Measurements from ENCODE around the gene CLTCL1. TPM values are rescaled to one million over a fixed set of nuclear protein-coding genes. Genes with fewer than 3 reads are reported as not detected.

Gene CLTCL1
- total RNA-seq, 1 donor from 2014 or later: 2.8 TPM

DNA sequence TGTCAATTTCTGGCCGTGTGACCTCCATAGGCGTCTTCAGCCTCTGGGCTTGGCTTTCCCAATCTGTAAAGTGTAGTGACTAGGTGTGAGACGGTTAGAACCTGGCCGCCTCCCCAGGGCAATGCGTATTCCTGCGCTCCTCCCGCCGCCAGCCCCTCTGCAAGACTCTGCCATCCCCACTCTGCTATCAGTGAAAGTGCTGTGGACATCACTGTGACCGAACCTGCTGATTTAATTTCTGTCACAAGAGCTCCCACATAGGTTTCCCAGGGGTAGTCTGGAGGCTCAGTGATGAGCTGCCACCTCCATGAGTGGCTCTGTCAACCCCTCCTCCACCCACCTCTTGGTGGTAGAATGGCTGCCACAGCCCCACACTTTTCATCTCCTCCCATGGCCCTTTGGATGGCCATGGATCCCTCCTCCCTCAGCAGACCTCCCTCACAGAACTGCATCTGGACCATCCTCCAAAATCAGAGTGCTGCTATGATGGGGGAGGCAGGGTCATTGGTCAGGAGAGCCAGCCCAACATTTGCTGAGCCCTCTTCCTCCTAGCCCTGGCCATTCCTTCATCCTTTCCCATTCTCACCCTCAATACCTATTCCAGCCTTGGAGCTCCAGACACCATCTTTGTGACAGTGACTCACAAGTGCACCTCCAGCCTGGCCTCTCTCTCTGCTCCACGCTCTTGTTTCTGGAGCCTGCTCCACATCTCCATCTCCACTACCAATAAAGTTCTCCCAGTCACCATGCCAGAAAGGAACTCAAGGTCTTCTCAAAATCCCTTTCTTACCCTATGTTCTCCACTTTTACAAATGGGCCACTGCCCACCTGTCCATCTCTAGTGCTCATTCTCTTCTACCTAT, 140.0 kb downstream of the CLTCL1 start:
- DNase-seq (ENCODE audit: low read depth in 2 of 2): no peak

- DNase-seq (ENCODE audit: low read depth in 2 of 2): no peak
Measured at GRCh38 chr22:19150482-19151328, 140.8 kb downstream of the CLTCL1 start.

DNA sequence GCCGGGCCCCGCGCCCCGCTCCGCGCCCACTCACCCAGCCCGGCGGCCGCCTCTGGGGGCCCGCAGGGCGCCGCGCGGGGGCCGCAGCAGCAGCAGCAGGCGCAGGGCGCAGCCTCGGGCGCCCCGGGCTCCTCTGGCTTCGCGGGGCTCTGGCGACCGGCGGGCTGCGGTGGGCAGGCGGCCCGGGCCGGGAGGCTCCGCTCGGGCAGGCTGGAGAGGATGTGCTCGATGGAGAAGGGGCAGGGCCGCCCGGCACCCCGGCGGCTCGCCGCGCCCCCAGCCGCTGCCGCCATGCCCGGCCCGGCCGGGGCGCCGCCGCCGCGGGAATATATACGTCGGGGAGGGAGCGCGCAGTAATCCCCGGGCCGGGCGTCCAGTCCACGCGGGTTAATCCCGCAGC, 141.5 kb downstream of the CLTCL1 start, which contains the start of gene GSC2:
GSC2 (minus strand) TSS at position 302 of the 400 bp plus-strand sequence; CDS start at position 293, 9 bp downstream.
- no peak for DNase-seq (ENCODE audit: low read depth in 2 of 2)

GRCh38 chr22:19149047-19149883, 142.3 kb downstream of the CLTCL1 start:
- DNase-seq (ENCODE audit: low read depth in 2 of 2): peak in 1 of 2 donors; percentile 16

- no peak for DNase-seq (ENCODE audit: low read depth in 2 of 2)
Measured at GRCh38 chr22:19148417-19149046, 143.0 kb downstream of the CLTCL1 start.

- no peak for DNase-seq (ENCODE audit: low read depth in 2 of 2)
Measured at GRCh38 chr22:19147195-19147780, 144.2 kb downstream of the CLTCL1 start.

DNA sequence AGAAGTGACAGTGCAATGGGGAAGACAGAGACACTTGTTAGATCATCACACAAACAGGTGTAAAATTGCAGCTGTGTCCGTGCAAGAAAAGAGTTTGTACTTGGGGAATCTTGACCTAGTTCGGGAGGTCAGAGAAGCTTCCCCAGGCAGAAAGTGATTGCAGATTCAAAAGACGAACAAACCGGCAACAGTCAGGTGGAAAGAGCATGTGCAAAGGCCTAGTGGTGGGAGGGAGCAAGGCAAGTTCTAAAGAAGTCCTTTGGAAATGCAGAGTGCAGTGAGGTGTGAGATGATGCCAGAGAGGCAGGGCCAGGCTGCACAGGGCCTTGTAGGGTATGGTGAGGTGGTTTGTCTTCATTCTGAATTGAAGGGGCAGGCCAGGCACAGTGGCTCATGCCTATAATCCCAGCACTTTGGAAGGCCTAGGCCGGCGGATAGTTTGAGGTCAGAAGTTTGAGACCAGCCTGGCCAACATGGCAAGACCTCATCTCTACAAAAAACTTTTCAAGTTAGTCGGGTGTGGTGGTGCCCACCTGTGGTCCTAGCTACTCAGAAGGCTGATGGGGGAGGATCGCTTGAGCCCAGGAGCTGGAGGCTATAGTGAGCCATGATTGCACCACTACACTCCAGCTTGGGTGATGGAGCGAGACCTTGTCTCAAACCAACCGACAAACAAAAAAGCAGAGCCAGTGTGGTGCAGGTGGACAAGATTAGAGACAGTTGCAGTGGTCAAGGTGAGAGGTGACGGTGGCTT, 145.1 kb downstream of the CLTCL1 start:
- no peak for DNase-seq (ENCODE audit: low read depth in 2 of 2)

GRCh38 chr22:19143967-19144400, 147.5 kb downstream of the CLTCL1 start:
- DNase-seq (ENCODE audit: low read depth in 2 of 2): peak in 1 of 2 donors; percentile 25

GRCh38 chr22:19143212-19143611, 148.3 kb downstream of the CLTCL1 start:
- DNase-seq (ENCODE audit: low read depth in 2 of 2): no peak

GRCh38 chr22:19142394-19142793, 149.1 kb downstream of the CLTCL1 start:
- DNase-seq (ENCODE audit: low read depth in 2 of 2): no peak

- DNase-seq (ENCODE audit: low read depth in 2 of 2): no peak
Measured at GRCh38 chr22:19139974-19140373, 151.5 kb downstream of the CLTCL1 start.

- no peak for DNase-seq (ENCODE audit: low read depth in 2 of 2)
Measured at GRCh38 chr22:19139001-19139356, 152.5 kb downstream of the CLTCL1 start.

DNA sequence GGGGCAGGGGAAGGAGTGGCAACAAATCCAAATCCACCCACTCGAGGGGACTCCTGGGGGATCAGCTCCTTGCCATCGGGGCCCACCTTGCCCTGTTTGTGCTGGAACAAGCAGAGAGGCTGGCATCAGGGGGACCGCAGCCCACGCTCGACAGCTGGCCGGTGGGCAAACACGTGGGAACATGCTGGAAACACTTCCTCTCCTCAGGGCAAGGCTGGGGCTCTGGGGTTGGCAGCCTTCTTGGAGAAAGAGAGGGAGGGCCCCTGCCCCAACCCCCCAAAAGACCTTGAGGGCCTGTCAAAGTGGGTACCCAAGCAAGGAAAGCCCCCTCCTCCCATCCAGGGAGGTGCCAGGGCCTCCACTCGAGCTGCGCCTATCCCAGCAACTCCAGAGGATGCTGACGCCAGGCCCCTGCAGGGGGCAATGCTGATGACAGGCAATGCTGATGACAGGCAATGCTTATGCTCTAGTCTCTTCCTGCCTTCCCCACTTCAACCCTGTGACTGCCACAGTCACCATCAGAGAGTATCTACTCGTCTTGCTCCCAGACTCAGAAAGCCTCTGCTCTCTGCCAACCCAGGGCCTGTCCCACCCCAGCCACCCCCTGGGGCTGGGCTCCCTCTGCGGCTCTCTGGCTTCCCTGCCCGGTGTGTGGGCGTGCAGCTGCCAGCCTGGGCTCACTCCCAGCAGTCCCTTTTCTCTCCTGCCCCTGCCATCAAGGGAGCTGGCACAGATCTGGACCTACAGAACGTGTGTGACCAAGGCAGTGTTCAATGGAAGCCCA, 153.1 kb downstream of the CLTCL1 start:
- DNase-seq (ENCODE audit: low read depth in 2 of 2): no peak

- no peak for DNase-seq (ENCODE audit: low read depth in 2 of 2)
Measured at GRCh38 chr22:19137384-19138216, 153.9 kb downstream of the CLTCL1 start.

DNA sequence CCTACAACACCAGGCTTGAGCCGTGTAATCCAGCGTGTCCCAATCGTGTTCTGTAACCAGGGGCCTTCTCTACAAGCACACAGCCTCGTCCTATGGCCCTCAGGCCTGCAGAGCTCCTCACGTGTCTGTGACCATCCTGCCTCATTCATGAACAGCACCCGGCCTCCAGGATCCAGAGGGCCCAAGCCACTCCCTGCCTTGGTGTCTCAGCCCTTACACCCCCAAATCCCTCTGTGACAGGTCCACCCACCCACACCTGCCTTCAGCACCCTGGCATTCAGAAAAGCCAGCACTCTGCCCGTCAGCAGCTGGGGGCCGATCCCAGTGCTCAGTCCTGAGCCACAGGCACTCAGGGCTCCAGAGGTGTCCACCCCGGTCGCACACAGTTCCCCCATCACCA, 154.6 kb downstream of the CLTCL1 start:
- DNase-seq (ENCODE audit: low read depth in 2 of 2): no peak

GRCh38 chr22:19134874-19135273, 156.6 kb downstream of the CLTCL1 start:
- no peak for DNase-seq (ENCODE audit: low read depth in 2 of 2)

GRCh38 chr22:19134176-19134831, 157.2 kb downstream of the CLTCL1 start:
- no peak for DNase-seq (ENCODE audit: low read depth in 2 of 2)

GRCh38 chr22:19133561-19133960, 158.0 kb downstream of the CLTCL1 start:
- DNase-seq (ENCODE audit: low read depth in 2 of 2): no peak

Data from dermis microvascular lymphatic vessel endothelial cell (primary cell).